ENCODE data around the gene RNF125. TPM values are rescaled to one million over a fixed set of nuclear protein-coding genes. Genes with fewer than 3 reads are reported as not detected.

RNF125 gene
- total RNA-seq, 1 experiment from 2014 or later = 0.18 TPM

Other genes with a start within 250 kb of the RNF125 start
- gene TRAPPC8, start 75.7 kb upstream of the RNF125 start, total RNA-seq (2014; rRNA removed; shearing (Covaris generic)) = 14.4 and 15.4 TPM in 2 replicates
- gene RNF138, start 73.0 kb downstream of the RNF125 start, total RNA-seq (2014; rRNA removed; shearing (Covaris generic)) = 27.5 and 28.4 TPM in 2 replicates
- not detected in 2 replicates for gene MEP1B, start 171.2 kb downstream of the RNF125 start, total RNA-seq (2014; rRNA removed; shearing (Covaris generic))

Data from SJCRH30 (cell line).